ENCODE measurements around the gene ZNRD2.
A peak's percentile ranks its signal among the peaks of the same experiment; 100 is the strongest.

The ZNRD2 gene

GRCh38 chr11:65589444-65590239 is 19.4 kb downstream of the ZNRD2 start:
- peak in 1 of 2 experiments; percentile 33 for DNase-seq

- DNase-seq, result no peak
These were observed 20.0 kb downstream of the ZNRD2 start for GRCh38 chr11:65590240-65590738.

GRCh38 chr11:65591939-65592857 is 21.9 kb downstream of the ZNRD2 start:
- no peak for DNase-seq

- no peak for DNase-seq
These were observed 22.7 kb downstream of the ZNRD2 start for GRCh38 chr11:65592858-65593517.

- peak; percentile 48 to 58 for DNase-seq
These were observed 23.5 kb downstream of the ZNRD2 start for GRCh38 chr11:65593518-65594414.

GRCh38 chr11:65595131-65595530 is 24.9 kb downstream of the ZNRD2 start:
- DNase-seq, result no peak

GRCh38 chr11:65595543-65596281 is 25.4 kb downstream of the ZNRD2 start, which contains the start of gene KCNK7:
Gene KCNK7, minus strand, starts transcription at chr11:65595800. Its CDS starts 28 bp downstream, at chr11:65595772.
- no peak for DNase-seq

GRCh38 chr11:65596520-65596919 is 26.2 kb downstream of the ZNRD2 start:
- no peak for DNase-seq

GRCh38 chr11:65598258-65598699 is 28.0 kb downstream of the ZNRD2 start:
- no peak for DNase-seq

GRCh38 chr11:65599216-65599954 is 29.1 kb downstream of the ZNRD2 start:
- no peak for DNase-seq

GRCh38 chr11:65599955-65600246 is 29.6 kb downstream of the ZNRD2 start:
- no peak for DNase-seq

- DNase-seq, result no peak
These were observed 34.0 kb downstream of the ZNRD2 start for GRCh38 chr11:65604258-65604657.

GRCh38 chr11:65606876-65607613 is 36.8 kb downstream of the ZNRD2 start:
- DNase-seq, result peak in 1 of 2 experiments; percentile 23

GRCh38 chr11:65607614-65608426 is 37.5 kb downstream of the ZNRD2 start:
- DNase-seq, result no peak

GRCh38 chr11:65609229-65609628 is 39.0 kb downstream of the ZNRD2 start:
- DNase-seq, result no peak

- no peak for DNase-seq
These were observed 39.4 kb downstream of the ZNRD2 start for GRCh38 chr11:65609665-65610064.

GRCh38 chr11:65610404-65610803 is 40.1 kb downstream of the ZNRD2 start:
- DNase-seq, result no peak

GRCh38 chr11:65611028-65611757 is 40.9 kb downstream of the ZNRD2 start:
- DNase-seq, result no peak
